Smooth muscle cell (in vitro differentiated cells): Measurements from ENCODE around the gene FST. TPM values are rescaled to one million over a fixed set of nuclear protein-coding genes. Genes with fewer than 3 reads are reported as not detected.

ENCODE experiments used
- DNase-seq: peaks from one replicate; lab custom pipeline; 2025; ENCODE audit not compliant: unreplicated experiment; lab: John Stamatoyannopoulos, UW
- H2AFZ ChIP-seq: fragments of 200-600 bp; sonication (generic); 2 replicates; pipeline ENCODE4 v1.6.0; 2016; ENCODE audit warnings: antibody characterized with exemption, low read depth, mild to moderate bottlenecking
- H3F3A ChIP-seq: fragments of 200-600 bp; sonication (generic); 2 replicates; pipeline ENCODE4 v1.6.0; 2017; ENCODE audit warnings: antibody characterized with exemption, low read depth
- H3K27ac ChIP-seq: fragments of 200-600 bp; sonication (generic); 2 replicates; pipeline ENCODE4 v1.5.1; 2016; ENCODE audit warnings: low read depth, mild to moderate bottlenecking
- H3K27me3 ChIP-seq: fragments of 200-600 bp; sonication (generic); 2 replicates; pipeline ENCODE4 v1.6.1; 2016; ENCODE audit warnings: low read depth, mild to moderate bottlenecking
- H3K36me3 ChIP-seq: fragments of 200-600 bp; sonication (generic); 2 replicates; pipeline ENCODE4 v1.5.1; 2016; ENCODE audit warnings: low read depth
- H3K4me1 ChIP-seq: fragments of 200-600 bp; sonication (generic); 2 replicates; pipeline ENCODE4 v1.5.1; 2016; ENCODE audit warnings: low read depth
- H3K4me2 ChIP-seq: fragments of 200-600 bp; sonication (generic); 2 replicates; pipeline ENCODE4 v1.6.0; 2016; ENCODE audit warnings: mild to moderate bottlenecking
- H3K4me3 ChIP-seq: fragments of 200-600 bp; sonication (generic); 2 replicates; pipeline ENCODE4 v1.5.1; 2016; ENCODE audit warnings: mild to moderate bottlenecking
- H3K79me2 ChIP-seq: fragments of 200-600 bp; sonication (generic); 2 replicates; pipeline ENCODE4 v1.6.0; 2016; ENCODE audit warnings: low read depth, mild to moderate bottlenecking
- H3K9ac ChIP-seq: fragments of 200-600 bp; sonication (generic); 2 replicates; pipeline ENCODE4 v1.6.0; 2016; ENCODE audit warnings: low read depth
- H3K9me3 ChIP-seq: fragments of 200-600 bp; sonication (generic); replicated peaks from 2 replicates; pipeline ENCODE4 v1.5.1; 2016; ENCODE audit warnings: low read depth
- H4K20me1 ChIP-seq: fragments of 200-600 bp; sonication (generic); 2 replicates; pipeline ENCODE4 v1.6.0; 2016; ENCODE audit warnings: low read depth
- CTCF ChIP-seq: fragments of 200-600 bp; sonication (generic); IDR thresholded peaks from 2 replicates; pipeline ENCODE4 v1.5.1; 2017; ENCODE audit warnings: borderline replicate concordance, mild to moderate bottlenecking, antibody characterized with exemption; ENCODE audit not compliant: insufficient read depth, poor library complexity, severe bottlenecking
- WGBS: methylation state at CpG from one replicate; pipeline ENCODE4 v1.1.7; 2016; ENCODE audit warnings: low lambda C conversion rate; 5-methylcytosine and 5-hydroxymethylcytosine counted together
- polyA plus RNA-seq: library from polyadenylated mRNA; unstranded; fragments of >200 nt; fragmentation: Nextera tagmentation; extraction: Ambion mirVana; gene quantifications from 2 replicates; pipeline ENCODE4 v1.2.1, GENCODE V29; 2016
- total RNA-seq: library from RNA; depleted of rRNA; stranded (reverse); fragments of >200 nt; gene quantifications from 2 replicates; pipeline ENCODE4 v1.2.3, GENCODE V29; 2014

FST gene
- total and polyA plus RNA-seq, 2 experiments from 2014 or later = 52.6 to 95.5 TPM

- peaks cover 3% of the 10 kb centered on the region for H3K36me3 ChIP-seq
- H3K27me3 ChIP-seq = no peaks in the 10 kb centered on the region
- peak overlapping the region; percentile 78 for H3K9ac ChIP-seq
- TF ChIP-seq CTCF = no peak
- H3K9me3 ChIP-seq = no peaks in the 10 kb centered on the region
- peak overlapping the region; percentile 92 for H3K4me3 ChIP-seq
- H2AFZ ChIP-seq = peak overlapping the region; percentile 99
- H3K27ac ChIP-seq = peak overlapping the region; percentile 72
- H3K79me2 ChIP-seq = peaks cover 10% of the 10 kb centered on the region
- WGBS = 1% methylated on average over 67 of the region's 81 CpGs
- H4K20me1 ChIP-seq = no peaks in the 10 kb centered on the region
- H3K4me1 ChIP-seq = peaks cover 7% of the 10 kb centered on the region
- H3F3A ChIP-seq = peaks cover 4% of the 10 kb centered on the region
- DNase-seq = peak; percentile 48
- peak overlapping the region; percentile 100 for H3K4me2 ChIP-seq
These were observed 626 bp upstream of the FST start for GRCh38 chr5:53479590-53480415.

- peaks cover 7% of the 10 kb centered on the region for H3K4me1 ChIP-seq
- H3K27ac ChIP-seq = peak overlapping the region; percentile 34
- no peaks in the 10 kb centered on the region for H3K27me3 ChIP-seq
- TF ChIP-seq CTCF = no peak
- H3F3A ChIP-seq = peaks cover 4% of the 10 kb centered on the region
- peaks cover 10% of the 10 kb centered on the region for H3K79me2 ChIP-seq
- no peaks in the 10 kb centered on the region for H3K9me3 ChIP-seq
- H3K4me3 ChIP-seq = peak overlapping the region; percentile 92
- WGBS = under 1% methylated on average over 7 of the region's 7 CpGs
- peak overlapping the region; percentile 96 for H2AFZ ChIP-seq
- peaks cover 3% of the 10 kb centered on the region for H3K36me3 ChIP-seq
- no peaks in the 10 kb centered on the region for H4K20me1 ChIP-seq
- peak overlapping the region; percentile 56 for H3K9ac ChIP-seq
- peak overlapping the region; percentile 100 for H3K4me2 ChIP-seq
- no peak for DNase-seq
These were observed 894 bp downstream of the FST start for GRCh38 chr5:53481159-53481886.

GRCh38 chr5:53481887-53482716, 1.7 kb downstream of the FST start:
- H3K27me3 ChIP-seq = no peaks in the 10 kb centered on the region
- peak overlapping the region; percentile 92 for H3K4me3 ChIP-seq
- WGBS = under 1% methylated on average over 36 of the region's 36 CpGs
- H3K4me2 ChIP-seq = peak overlapping the region; percentile 100
- no peaks in the 10 kb centered on the region for H3K9me3 ChIP-seq
- TF ChIP-seq CTCF = no peak
- peaks cover 10% of the 10 kb centered on the region for H3K79me2 ChIP-seq
- H3K9ac ChIP-seq = peak overlapping the region; percentile 56
- H3K36me3 ChIP-seq = peaks cover 3% of the 10 kb centered on the region
- H3K27ac ChIP-seq = peak overlapping the region; percentile 34
- H3K4me1 ChIP-seq = peaks cover 7% of the 10 kb centered on the region
- H4K20me1 ChIP-seq = no peaks in the 10 kb centered on the region
- H2AFZ ChIP-seq = peak overlapping the region; percentile 96
- peak; percentile 39 for DNase-seq
- H3F3A ChIP-seq = peaks cover 8% of the 10 kb centered on the region
